NT2/D1 (cell line): ENCODE data around the gene LYPD5.

Source experiments
- SUZ12 ChIP-seq: IDR thresholded peaks from 2 replicates; pipeline ENCODE4 v1.6.1; 2011; ENCODE audit not compliant: insufficient read length, insufficient read depth; ENCODE audit errors: extremely low read depth
- YY1 ChIP-seq: IDR thresholded peaks from 2 replicates; pipeline ENCODE4 v1.6.1; 2011; ENCODE audit not compliant: insufficient read length, insufficient read depth
- ZNF274 ChIP-seq: IDR thresholded peaks from 2 replicates; pipeline ENCODE4 v1.6.1; 2011; ENCODE audit warnings: mild to moderate bottlenecking, low read depth, low read length

- TF ChIP-seq SUZ12 (no peak), YY1 (no peak), ZNF274 (no peak)
Observed at GRCh38 chr19:43754253-43754502, 48.1 kb downstream of the LYPD5 start.
